ENCODE results near the gene PIP5K1B. TPM values are rescaled to one million over a fixed set of nuclear protein-coding genes. Genes with fewer than 3 reads are reported as not detected.

Gene PIP5K1B
- total and polyA plus RNA-seq, 7 donors, result 10.3 to 72.6 (median 23.5) TPM

DNA sequence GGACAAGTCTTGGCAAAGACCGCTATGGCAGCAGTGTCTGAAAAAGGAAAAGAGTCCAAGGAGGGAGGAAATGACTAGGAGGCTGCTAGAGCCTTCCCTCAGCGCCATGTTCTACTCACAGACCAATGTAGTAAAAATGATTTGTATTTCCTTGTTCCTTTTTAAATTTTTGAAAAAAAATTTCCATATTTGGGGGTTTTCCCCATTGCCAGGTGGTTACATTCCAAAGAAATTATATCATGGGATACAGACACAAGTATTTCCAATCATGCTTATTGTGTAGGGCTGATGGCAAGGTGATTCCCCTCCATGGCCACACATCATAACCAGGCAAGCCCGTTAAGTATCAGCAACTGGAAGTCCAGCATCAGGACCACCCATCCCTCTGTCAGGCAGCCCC is 138.2 kb downstream of the PIP5K1B start:
- TF ChIP-seq EP300 (IDR thresholded peaks at IDR 0.05) (no peak), POLR2A (IDR thresholded peaks at IDR 0.05) (no peak), POLR2AphosphoS5 (IDR thresholded peaks at IDR 0.05) (no peak)
- TF ChIP-seq, protein P1, sequence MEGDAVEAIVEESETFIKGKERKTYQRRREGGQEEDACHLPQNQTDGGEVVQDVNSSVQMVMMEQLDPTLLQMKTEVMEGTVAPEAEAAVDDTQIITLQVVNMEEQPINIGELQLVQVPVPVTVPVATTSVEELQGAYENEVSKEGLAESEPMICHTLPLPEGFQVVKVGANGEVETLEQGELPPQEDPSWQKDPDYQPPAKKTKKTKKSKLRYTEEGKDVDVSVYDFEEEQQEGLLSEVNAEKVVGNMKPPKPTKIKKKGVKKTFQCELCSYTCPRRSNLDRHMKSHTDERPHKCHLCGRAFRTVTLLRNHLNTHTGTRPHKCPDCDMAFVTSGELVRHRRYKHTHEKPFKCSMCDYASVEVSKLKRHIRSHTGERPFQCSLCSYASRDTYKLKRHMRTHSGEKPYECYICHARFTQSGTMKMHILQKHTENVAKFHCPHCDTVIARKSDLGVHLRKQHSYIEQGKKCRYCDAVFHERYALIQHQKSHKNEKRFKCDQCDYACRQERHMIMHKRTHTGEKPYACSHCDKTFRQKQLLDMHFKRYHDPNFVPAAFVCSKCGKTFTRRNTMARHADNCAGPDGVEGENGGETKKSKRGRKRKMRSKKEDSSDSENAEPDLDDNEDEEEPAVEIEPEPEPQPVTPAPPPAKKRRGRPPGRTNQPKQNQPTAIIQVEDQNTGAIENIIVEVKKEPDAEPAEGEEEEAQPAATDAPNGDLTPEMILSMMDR (IDR thresholded peaks at IDR 0.05), result no peak
- H3K27ac ChIP-seq, result peak overlapping the region in 1 of 4 donors; percentile 25
- 60 to 77% methylated on average over 3 of the region's 3 CpGs for WGBS, 2 donors
- intact Hi-C loops (cut with DNase I), result no loop called here
- H3K4me3 ChIP-seq, result no peak overlapping the region
- peaks cover 0 to 24% (median 17%) of the 10 kb centered on the region in 4 donors for H3K4me1 ChIP-seq
- H3K9me3 ChIP-seq, result no peaks in the 10 kb centered on the region
- H3K27me3 ChIP-seq, result no peaks in the 10 kb centered on the region
- H3K36me3 ChIP-seq, result no peaks in the 10 kb centered on the region
- no peak for DNase-seq

DNA sequence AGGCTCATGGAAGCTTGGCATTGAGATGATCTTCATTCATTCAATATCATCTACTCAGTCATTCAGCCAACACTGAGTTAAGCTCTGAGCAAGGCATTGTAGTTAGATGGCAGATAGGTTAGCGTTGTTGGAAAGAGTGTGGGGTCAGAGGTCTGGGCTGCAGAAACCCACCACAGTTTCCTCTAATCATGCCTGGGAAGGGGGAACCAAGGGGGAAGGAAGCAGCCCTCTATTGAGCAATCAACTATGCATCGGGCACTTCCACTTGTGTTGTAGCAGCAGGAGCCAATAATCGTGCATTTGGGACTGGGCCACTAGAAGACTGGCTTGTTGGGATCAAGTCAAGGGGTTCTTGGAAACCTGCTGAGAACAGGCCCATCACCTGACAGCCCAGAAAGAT is 139.1 kb downstream of the PIP5K1B start:
- Histone ChIP-seq H3K27ac (peak overlapping the region in 1 of 4 donors; percentile 25), H3K4me1 (peaks cover 0 to 22% (median 14%) of the 10 kb centered on the region in 4 donors), H3K4me3 (no peak overlapping the region), H3K27me3 (no peaks in the 10 kb centered on the region), H3K9me3 (no peaks in the 10 kb centered on the region), H3K36me3 (no peaks in the 10 kb centered on the region)
- intact Hi-C loops (cut with DNase I), result no loop called here
- 74 to 91% methylated on average over 3 of the region's 3 CpGs for WGBS, 2 donors
- DNase-seq, result no peak
- TF ChIP-seq POLR2A (IDR thresholded peaks at IDR 0.05) (no peak), POLR2AphosphoS5 (IDR thresholded peaks at IDR 0.05) (no peak), EP300 (IDR thresholded peaks at IDR 0.05) (no peak)
- TF ChIP-seq, protein P1 (IDR thresholded peaks at IDR 0.05), result no peak

DNA sequence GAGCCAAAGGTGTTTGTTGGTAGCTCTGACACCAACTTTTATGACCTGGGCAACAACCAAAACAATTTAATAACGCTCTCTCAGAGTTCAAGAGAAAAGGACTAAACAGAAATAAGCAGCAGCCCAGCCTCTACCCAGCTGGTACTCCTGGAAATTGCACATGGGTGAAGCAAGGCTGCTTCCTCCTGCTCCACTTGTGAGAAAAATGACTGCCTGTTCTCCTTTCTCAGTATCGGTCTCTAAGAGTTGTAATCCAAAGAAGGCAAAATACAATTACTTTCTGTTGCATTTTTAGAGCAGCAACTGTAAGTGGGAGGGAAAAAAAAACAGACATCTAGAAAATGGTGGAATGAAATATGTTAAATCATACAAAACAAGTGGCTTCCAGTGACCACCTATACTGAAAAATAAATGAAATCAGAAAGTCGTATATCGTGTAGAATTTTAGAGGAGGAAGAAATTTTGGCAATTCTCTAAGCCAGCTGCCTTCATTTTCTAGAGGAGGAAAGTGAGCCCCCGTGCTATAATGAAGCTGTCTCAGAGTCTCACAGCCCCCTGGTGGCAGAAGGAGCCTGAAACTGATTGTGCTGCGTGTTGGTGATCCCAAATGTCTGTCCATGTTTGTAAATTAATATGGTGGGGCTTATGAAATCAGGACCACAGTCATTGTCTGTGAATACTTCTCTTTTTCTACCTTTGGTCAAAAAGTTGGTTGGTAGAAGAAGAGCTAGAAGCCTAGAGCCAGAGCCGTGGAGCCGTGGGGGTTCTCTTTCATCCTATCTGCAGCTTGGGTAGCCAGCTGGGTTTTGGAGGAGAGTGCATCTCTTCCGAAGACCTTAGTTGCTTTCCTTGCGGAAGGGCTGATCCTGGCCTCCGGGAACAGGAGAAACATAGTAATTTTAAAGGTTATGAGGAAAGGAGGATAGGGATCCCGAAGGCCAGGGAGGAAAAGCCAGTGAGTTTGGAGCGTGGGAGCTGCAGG is 139.9 kb downstream of the PIP5K1B start:
- 73 to 85% methylated on average over 13 of the region's 13 CpGs for WGBS, 2 donors
- Histone ChIP-seq H3K4me3 (no peak overlapping the region), H3K27me3 (no peaks in the 10 kb centered on the region), H3K36me3 (no peaks in the 10 kb centered on the region), H3K27ac (no peak overlapping the region), H3K4me1 (peaks cover 0 to 22% (median 14%) of the 10 kb centered on the region in 4 donors), H3K9me3 (no peaks in the 10 kb centered on the region)
- TF ChIP-seq POLR2A (IDR thresholded peaks at IDR 0.05), result no peak
- no peak for TF ChIP-seq EP300 (IDR thresholded peaks at IDR 0.05)
- no peak for TF ChIP-seq POLR2AphosphoS5 (IDR thresholded peaks at IDR 0.05)
- TF ChIP-seq, protein P1 (IDR thresholded peaks at IDR 0.05), result peak in 1 of 4 experiments; percentile 37
- no peak for DNase-seq
- intact Hi-C loops (cut with DNase I), result loop anchor here (5.0 kb wide), 2 partner anchors 38 to 53 kb away; no protein-coding TSS in a partner anchor

DNA sequence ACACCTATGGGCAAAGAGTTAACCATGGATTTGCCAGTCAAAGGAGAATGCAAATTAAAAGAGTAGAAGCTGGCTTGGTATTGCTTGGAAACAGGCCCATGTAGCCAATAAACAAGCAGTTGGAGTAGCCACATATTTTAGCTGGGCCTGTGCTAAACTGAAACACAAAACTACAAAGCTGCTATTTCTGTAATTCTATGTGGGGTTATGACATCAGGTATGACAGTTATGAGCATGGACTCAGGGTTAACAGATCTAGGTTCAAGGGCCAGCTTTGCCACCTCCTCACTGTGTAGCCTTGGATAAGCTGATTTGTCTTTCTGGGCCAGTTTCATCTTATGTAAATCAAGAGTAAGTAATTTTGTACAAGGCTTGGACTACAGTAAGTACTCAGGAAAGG is 142.7 kb downstream of the PIP5K1B start:
- no peak for TF ChIP-seq POLR2AphosphoS5 (IDR thresholded peaks at IDR 0.05)
- no peak for TF ChIP-seq EP300 (IDR thresholded peaks at IDR 0.05)
- TF ChIP-seq POLR2A (IDR thresholded peaks at IDR 0.05), result no peak
- TF ChIP-seq, protein P1 (IDR thresholded peaks at IDR 0.05), result no peak
- DNase-seq, result no peak
- intact Hi-C loops (cut with DNase I), result loop anchor here (5.0 kb wide), 2 partner anchors 40 to 55 kb away; no protein-coding TSS in a partner anchor
- H3K27me3 ChIP-seq, result no peaks in the 10 kb centered on the region
- no peak overlapping the region for H3K27ac ChIP-seq
- H3K4me1 ChIP-seq, result peaks cover 0 to 19% (median 10%) of the 10 kb centered on the region in 4 donors
- H3K4me3 ChIP-seq, result no peak overlapping the region
- H3K36me3 ChIP-seq, result no peaks in the 10 kb centered on the region
- H3K9me3 ChIP-seq, result no peaks in the 10 kb centered on the region

All from sigmoid colon (tissue), 7 donors.